SKM-1 treated with dmso at 0.1 percent for 144 hours (cell line): ENCODE data around the gene HFM1.

Experiments used
- DNase-seq: peaks from one replicate; lab custom pipeline; 2025; ENCODE audit not compliant: unreplicated experiment; lab: John Stamatoyannopoulos, UW

Gene HFM1

GRCh38 chr1:91278754-91279153, 125.9 kb downstream of the HFM1 start:
- DNase-seq = peak; percentile 12

DNA sequence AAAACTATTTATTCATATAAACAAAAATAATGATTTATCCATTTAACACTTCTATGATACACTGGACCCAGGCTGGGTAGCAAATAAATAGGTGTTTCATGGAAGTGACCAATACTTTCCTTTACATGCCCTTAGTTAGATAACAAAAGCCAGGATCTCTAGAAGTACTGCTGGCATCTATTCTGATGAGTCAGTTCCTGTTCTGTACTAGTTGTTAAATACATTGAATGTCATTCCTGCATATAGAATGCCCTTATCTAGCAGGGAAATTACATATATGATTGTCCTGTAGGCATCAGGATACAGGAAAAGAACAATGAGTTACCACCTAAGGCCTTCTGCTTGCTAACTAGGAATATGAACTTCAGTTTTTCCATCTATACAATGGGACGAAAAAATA, 130.8 kb downstream of the HFM1 start:
- no peak for DNase-seq

DNA sequence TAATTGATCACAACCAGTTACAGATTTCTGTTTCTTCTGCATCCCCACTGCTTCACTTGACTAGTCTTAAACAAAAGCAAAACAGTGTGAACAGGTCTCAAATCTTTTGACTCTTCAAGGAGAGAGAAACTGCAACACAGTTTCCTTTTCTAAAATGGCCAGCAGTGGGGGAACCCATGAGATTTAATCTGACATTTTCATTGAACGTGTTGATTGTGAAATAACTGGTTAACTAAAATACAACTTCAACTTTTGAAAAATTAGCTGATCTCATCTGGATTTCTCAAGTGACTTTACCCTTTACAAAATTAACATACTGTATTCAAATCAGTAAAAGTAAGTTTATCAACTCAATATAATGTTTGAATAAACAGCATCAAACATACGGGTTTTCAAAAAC, 143.0 kb downstream of the HFM1 start:
- no peak for DNase-seq

- no peak for DNase-seq
Measured at GRCh38 chr1:91245435-91245834, 159.2 kb downstream of the HFM1 start.

- DNase-seq = no peak
Measured at GRCh38 chr1:91244737-91245136, 159.9 kb downstream of the HFM1 start.

DNA sequence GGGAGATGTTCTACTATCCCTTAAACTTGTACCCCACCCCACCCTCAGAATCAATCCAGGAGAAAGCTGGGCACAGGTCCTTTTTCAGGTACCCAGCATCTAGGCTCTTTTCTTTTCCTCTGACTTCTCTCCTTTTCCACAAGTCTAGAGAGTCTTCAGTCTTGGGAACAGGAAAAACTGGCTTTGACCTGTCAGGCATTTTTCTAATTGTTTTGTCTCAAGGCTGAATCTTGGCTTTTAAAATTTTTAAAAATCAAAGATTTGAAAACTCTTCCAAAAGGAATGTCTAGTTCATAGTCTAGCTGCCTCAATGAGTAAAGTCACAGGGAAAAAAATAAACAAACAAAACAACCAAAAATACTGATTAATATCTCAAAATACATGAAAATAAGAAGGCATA, 161.5 kb downstream of the HFM1 start:
- DNase-seq = no peak

GRCh38 chr1:91234181-91234580, 170.5 kb downstream of the HFM1 start:
- no peak for DNase-seq

DNA sequence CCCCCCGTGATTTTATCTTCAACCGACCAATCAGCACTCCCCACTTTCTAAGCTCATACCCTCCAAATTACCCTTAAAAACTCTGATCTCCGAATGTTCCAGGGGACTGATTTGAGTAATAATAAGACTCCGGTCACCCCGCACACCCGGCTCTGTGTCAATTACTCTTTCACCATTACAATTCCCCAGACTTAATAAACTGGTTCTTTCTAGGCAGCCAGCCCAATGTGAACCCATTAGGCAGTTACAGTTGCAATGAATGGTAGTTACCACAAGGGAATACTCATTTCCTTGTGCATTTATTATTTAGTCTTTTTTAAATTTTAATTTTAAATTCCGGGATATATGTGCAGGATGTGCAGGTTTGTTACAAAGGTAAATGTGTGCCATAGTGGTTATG, 177.9 kb downstream of the HFM1 start:
- no peak for DNase-seq

GRCh38 chr1:91224878-91225277, 179.8 kb downstream of the HFM1 start:
- no peak for DNase-seq

GRCh38 chr1:91221017-91221416, 183.6 kb downstream of the HFM1 start:
- DNase-seq = no peak

- no peak for DNase-seq
Measured at GRCh38 chr1:91217911-91218310, 186.7 kb downstream of the HFM1 start.
